HEK293 (cell line): ENCODE measurements around the gene PLEKHM2.
A peak's percentile ranks its signal among the peaks of the same experiment; 100 is the strongest.

Source experiments
- CTCF ChIP-seq: fragments of 450-650 bp; formaldehyde crosslinking; IDR thresholded peaks from 2 replicates; pipeline ENCODE4 v1.5.1; 2016; ENCODE audit warnings: missing biosample characterization, missing genetic modification characterization
- GLIS1 ChIP-seq: fragments of 450-650 bp; formaldehyde crosslinking; IDR thresholded peaks from 2 replicates; pipeline ENCODE4 v1.5.1; 2016; ENCODE audit warnings: missing biosample characterization, missing genetic modification characterization
- GLIS2 ChIP-seq: fragments of 450-650 bp; formaldehyde crosslinking; IDR thresholded peaks from 2 replicates; pipeline ENCODE4 v1.5.1; 2016; ENCODE audit warnings: missing biosample characterization, missing genetic modification characterization
- IKZF3 ChIP-seq: fragments of 450-650 bp; IDR thresholded peaks from 2 replicates; pipeline ENCODE4 v1.5.0; 2018; ENCODE audit warnings: missing biosample characterization, mild to moderate bottlenecking, missing genetic modification characterization, moderate library complexity
- KLF17 ChIP-seq: fragments of 450-650 bp; formaldehyde crosslinking; IDR thresholded peaks from 2 replicates; pipeline ENCODE4 v1.5.1; 2016; ENCODE audit warnings: missing biosample characterization, missing genetic modification characterization
- KLF8 ChIP-seq: fragments of 450-650 bp; formaldehyde crosslinking; IDR thresholded peaks from 2 replicates; pipeline ENCODE4 v1.5.1; 2016; ENCODE audit warnings: missing biosample characterization, missing genetic modification characterization
- KLF9 ChIP-seq: fragments of 450-650 bp; formaldehyde crosslinking; IDR thresholded peaks from 2 replicates; pipeline ENCODE4 v1.5.1; 2016; ENCODE audit warnings: missing biosample characterization, missing genetic modification characterization, low read depth
- PATZ1 ChIP-seq: fragments of 450-650 bp; formaldehyde crosslinking; IDR thresholded peaks from 2 replicates; pipeline ENCODE4 v1.5.1; 2016; ENCODE audit warnings: missing biosample characterization, missing genetic modification characterization
- PRDM1 ChIP-seq: fragments of 450-650 bp; formaldehyde crosslinking; IDR thresholded peaks from 2 replicates; pipeline ENCODE4; 2016; ENCODE audit warnings: missing biosample characterization, missing genetic modification characterization
- SCRT1 ChIP-seq: fragments of 450-650 bp; formaldehyde crosslinking; IDR thresholded peaks from 2 replicates; pipeline ENCODE4 v1.5.1; 2016; ENCODE audit warnings: missing biosample characterization, missing genetic modification characterization, borderline replicate concordance
- SP2 ChIP-seq: fragments of 450-650 bp; formaldehyde crosslinking; IDR thresholded peaks from 2 replicates; pipeline ENCODE4 v1.5.1; 2016; ENCODE audit warnings: missing biosample characterization, missing genetic modification characterization
- WT1 ChIP-seq: fragments of 450-650 bp; formaldehyde crosslinking; IDR thresholded peaks from 2 replicates; pipeline ENCODE4 v1.5.1; 2016; ENCODE audit warnings: missing biosample characterization, missing genetic modification characterization
- ZBTB17 ChIP-seq: fragments of 450-650 bp; formaldehyde crosslinking; IDR thresholded peaks from 2 replicates; pipeline ENCODE4 v1.5.1; 2016; ENCODE audit warnings: missing biosample characterization, missing genetic modification characterization
- ZBTB20 ChIP-seq: fragments of 450-650 bp; formaldehyde crosslinking; IDR thresholded peaks from 2 replicates; pipeline ENCODE4 v1.5.1; 2016; ENCODE audit warnings: missing biosample characterization, missing genetic modification characterization
- ZBTB26 ChIP-seq: fragments of 450-650 bp; formaldehyde crosslinking; optimal IDR thresholded peaks from 2 replicates; pipeline ENCODE3; 2016; ENCODE audit warnings: missing biosample characterization, mild to moderate bottlenecking, missing genetic modification characterization
- ZBTB8A ChIP-seq: fragments of 450-650 bp; formaldehyde crosslinking; IDR thresholded peaks from 2 replicates; pipeline ENCODE4 v1.5.1; 2016; ENCODE audit warnings: missing biosample characterization, missing genetic modification characterization
- ZIC2 ChIP-seq: fragments of 450-650 bp; formaldehyde crosslinking; IDR thresholded peaks from 2 replicates; pipeline ENCODE4 v1.5.1; 2016; ENCODE audit warnings: missing biosample characterization, missing genetic modification characterization
- ZNF112 ChIP-seq: fragments of 450-650 bp; formaldehyde crosslinking; IDR thresholded peaks from 2 replicates; pipeline ENCODE4 v1.5.0; 2017; ENCODE audit warnings: missing biosample characterization, missing genetic modification characterization
- ZNF132 ChIP-seq: fragments of 450-650 bp; formaldehyde crosslinking; IDR thresholded peaks from 2 replicates; pipeline ENCODE4 v1.5.1; 2017; ENCODE audit warnings: missing biosample characterization, missing genetic modification characterization, borderline replicate concordance
- ZNF335 ChIP-seq: fragments of 450-650 bp; formaldehyde crosslinking; conservative IDR thresholded peaks from 2 replicates; pipeline ENCODE4 v1.5.1; 2016; ENCODE audit warnings: missing biosample characterization, missing genetic modification characterization
- ZNF394 ChIP-seq: fragments of 450-650 bp; formaldehyde crosslinking; IDR thresholded peaks from 2 replicates; pipeline ENCODE4 v1.5.1; 2016; ENCODE audit warnings: missing biosample characterization, missing genetic modification characterization, mild to moderate bottlenecking, moderate library complexity, borderline replicate concordance
- ZNF561 ChIP-seq: fragments of 450-650 bp; IDR thresholded peaks from 2 replicates; pipeline ENCODE4 v1.5.1; 2018; ENCODE audit warnings: missing biosample characterization, missing genetic modification characterization, borderline replicate concordance
- ZNF600 ChIP-seq: fragments of 450-650 bp; formaldehyde crosslinking; IDR thresholded peaks from 2 replicates; pipeline ENCODE4 v1.5.1; 2016; ENCODE audit warnings: missing biosample characterization, missing genetic modification characterization
- ZNF660 ChIP-seq: fragments of 450-650 bp; IDR thresholded peaks from 2 replicates; pipeline ENCODE4 v1.5.1; 2018; ENCODE audit warnings: missing biosample characterization, mild to moderate bottlenecking, missing genetic modification characterization
- TF ChIP-seq, protein P1 (sequence below): fragments of 450-650 bp; formaldehyde crosslinking; IDR thresholded peaks from 2 replicates; pipeline ENCODE4 v1.5.1; 2017; ENCODE audit warnings: missing biosample characterization, mild to moderate bottlenecking, missing genetic modification characterization, moderate library complexity
- TF ChIP-seq, protein P2 (sequence below): fragments of 450-650 bp; formaldehyde crosslinking; conservative IDR thresholded peaks from 2 replicates; pipeline ENCODE4 v1.5.1; 2016; ENCODE audit warnings: low read depth, missing biosample characterization, missing genetic modification characterization

Gene PLEKHM2

DNA sequence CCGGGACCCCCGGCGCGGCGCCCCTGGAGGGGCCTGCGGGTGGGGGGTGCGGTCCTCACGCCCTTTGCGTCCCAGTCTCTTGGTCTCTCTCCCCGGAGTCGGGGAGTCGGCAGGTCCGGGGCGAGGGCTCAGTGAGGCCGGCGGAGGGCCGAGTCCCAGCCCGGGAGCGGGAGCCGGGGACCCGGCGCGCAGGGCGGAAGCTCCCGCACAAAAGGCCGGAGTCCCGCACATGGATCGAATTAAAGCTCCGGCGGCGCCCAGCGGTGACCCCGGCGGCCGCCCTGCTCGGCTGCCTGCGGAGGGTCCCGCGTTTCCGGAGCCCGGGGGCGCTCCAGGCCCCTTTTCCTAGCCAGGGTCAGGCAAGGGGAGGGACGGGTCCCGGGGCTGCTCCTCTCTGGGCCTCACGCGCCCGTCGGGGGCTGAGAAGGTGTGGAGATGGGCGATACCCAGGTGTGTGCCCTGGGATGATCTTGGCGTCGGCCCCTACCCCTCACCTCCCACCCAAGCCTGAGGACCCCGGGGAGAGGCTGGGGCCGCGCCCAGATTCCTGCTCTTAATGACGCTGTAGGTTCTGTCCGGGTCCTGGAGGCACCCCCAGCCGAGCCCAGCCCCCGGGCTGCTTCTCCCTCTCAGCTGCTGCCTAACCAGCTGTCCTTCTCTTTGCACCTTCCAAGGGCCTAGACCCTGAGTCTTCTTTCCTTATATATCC is 75.0 kb downstream of the PLEKHM2 start (continued):
- TF ChIP-seq, protein P1, sequence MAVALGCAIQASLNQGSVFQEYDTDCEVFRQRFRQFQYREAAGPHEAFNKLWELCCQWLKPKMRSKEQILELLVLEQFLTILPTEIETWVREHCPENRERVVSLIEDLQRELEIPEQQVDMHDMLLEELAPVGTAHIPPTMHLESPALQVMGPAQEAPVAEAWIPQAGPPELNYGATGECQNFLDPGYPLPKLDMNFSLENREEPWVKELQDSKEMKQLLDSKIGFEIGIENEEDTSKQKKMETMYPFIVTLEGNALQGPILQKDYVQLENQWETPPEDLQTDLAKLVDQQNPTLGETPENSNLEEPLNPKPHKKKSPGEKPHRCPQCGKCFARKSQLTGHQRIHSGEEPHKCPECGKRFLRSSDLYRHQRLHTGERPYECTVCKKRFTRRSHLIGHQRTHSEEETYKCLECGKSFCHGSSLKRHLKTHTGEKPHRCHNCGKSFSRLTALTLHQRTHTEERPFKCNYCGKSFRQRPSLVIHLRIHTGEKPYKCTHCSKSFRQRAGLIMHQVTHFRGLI = peak; percentile 20; the same call in 1 of the 2 replicates
- 0 out of 2 replicates have a peak, but pooled peaks have one; percentile 9 for TF ChIP-seq IKZF3 (tag by site-specific recombination)
- TF ChIP-seq ZNF561 (tag by site-specific recombination) = peak; percentile 48; the same call in 1 of the 2 replicates
- peak; percentile 56; the same call in 1 of the 2 replicates for TF ChIP-seq PATZ1 (tag by site-specific recombination)
- TF ChIP-seq KLF8 (tag by site-specific recombination) = peak; percentile 40; the same call in 1 of the 2 replicates
- peak; percentile 81 for TF ChIP-seq ZNF335 (tag by site-specific recombination)
- peak; percentile 62 for TF ChIP-seq ZNF600 (tag by site-specific recombination)
- TF ChIP-seq, protein P2, sequence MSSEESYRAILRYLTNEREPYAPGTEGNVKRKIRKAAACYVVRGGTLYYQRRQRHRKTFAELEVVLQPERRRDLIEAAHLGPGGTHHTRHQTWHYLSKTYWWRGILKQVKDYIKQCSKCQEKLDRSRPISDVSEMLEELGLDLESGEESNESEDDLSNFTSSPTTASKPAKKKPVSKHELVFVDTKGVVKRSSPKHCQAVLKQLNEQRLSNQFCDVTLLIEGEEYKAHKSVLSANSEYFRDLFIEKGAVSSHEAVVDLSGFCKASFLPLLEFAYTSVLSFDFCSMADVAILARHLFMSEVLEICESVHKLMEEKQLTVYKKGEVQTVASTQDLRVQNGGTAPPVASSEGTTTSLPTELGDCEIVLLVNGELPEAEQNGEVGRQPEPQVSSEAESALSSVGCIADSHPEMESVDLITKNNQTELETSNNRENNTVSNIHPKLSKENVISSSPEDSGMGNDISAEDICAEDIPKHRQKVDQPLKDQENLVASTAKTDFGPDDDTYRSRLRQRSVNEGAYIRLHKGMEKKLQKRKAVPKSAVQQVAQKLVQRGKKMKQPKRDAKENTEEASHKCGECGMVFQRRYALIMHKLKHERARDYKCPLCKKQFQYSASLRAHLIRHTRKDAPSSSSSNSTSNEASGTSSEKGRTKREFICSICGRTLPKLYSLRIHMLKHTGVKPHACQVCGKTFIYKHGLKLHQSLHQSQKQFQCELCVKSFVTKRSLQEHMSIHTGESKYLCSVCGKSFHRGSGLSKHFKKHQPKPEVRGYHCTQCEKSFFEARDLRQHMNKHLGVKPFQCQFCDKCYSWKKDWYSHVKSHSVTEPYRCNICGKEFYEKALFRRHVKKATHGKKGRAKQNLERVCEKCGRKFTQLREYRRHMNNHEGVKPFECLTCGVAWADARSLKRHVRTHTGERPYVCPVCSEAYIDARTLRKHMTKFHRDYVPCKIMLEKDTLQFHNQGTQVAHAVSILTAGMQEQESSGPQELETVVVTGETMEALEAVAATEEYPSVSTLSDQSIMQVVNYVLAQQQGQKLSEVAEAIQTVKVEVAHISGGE (tag by site-specific recombination) = peak; percentile 48; the same call in 1 of the 2 replicates
- TF ChIP-seq ZNF132 = no peak
- TF ChIP-seq ZBTB17 = peak; percentile 15; the same call in 1 of the 2 replicates
- 0 out of 2 replicates have a peak, but pooled peaks have one; percentile 18 for TF ChIP-seq KLF17 (tag by site-specific recombination)
- TF ChIP-seq ZNF394 (tag by site-specific recombination) = peak; percentile 40; the same call in 1 of the 2 replicates
- TF ChIP-seq ZNF112 = no peak
- TF ChIP-seq ZBTB8A = peak; percentile 88
- TF ChIP-seq ZBTB26 (tag by site-specific recombination) = peak; percentile 39
- TF ChIP-seq KLF9 (tag by site-specific recombination) = peak; percentile 42; the same call in 1 of the 2 replicates
- TF ChIP-seq CTCF (tag by site-specific recombination) = peak; percentile 58
- TF ChIP-seq ZNF660 = no peak
- peak; percentile 66; the same call in 1 of the 2 replicates for TF ChIP-seq ZBTB20 (tag by site-specific recombination)
- no peak for TF ChIP-seq PRDM1 (tag by site-specific recombination)
- TF ChIP-seq SP2 (tag by site-specific recombination) = no peak
- TF ChIP-seq GLIS1 (tag by site-specific recombination) = peak; percentile 79
- peak; percentile 44; the same call in 1 of the 2 replicates for TF ChIP-seq ZIC2 (tag by site-specific recombination)
- TF ChIP-seq SCRT1 (tag by site-specific recombination) = no peak
- no peak for TF ChIP-seq WT1 (tag by site-specific recombination)
- TF ChIP-seq GLIS2 (tag by site-specific recombination) = peak; percentile 72
- TF ChIP-seq, all 188 proteins: peak for 23
